Measurements from ENCODE around the gene CTBP2. TPM values are rescaled to one million over a fixed set of nuclear protein-coding genes. Genes with fewer than 3 reads are reported as not detected.

The CTBP2 gene
- polyA plus RNA-seq, 1 experiment: 72.9 TPM

DNA sequence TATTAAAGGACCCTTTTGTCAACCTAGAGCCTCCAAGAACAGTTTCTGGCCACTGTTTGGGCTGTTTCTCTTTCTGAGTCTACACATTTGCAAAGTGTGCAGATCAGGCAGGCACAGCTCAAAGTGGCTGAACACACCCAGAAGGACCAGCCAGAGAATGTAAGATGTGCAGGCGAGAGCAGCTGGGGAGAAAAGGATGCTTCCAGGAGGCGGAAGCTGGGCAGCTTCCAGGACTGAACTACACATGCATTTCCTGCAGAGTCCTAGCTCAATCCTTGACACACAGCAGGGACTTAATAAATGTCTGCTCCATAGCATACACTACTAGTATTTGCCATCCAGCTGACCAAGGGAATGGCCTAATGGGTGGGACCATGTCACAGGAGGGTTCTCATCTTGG is 70.9 kb downstream of the CTBP2 start:
- POLR2A ChIA-PET: no interaction called here
- CTCF ChIA-PET: interaction anchor here (0.8 to 1.1 kb wide), 2 partner anchors 14 to 27 kb away, joined by 3 read pairs; no protein-coding TSS in a partner anchor
- H3K36me3 ChIP-seq (ENCODE audit: control insufficient read depth, insufficient read depth, low read length): peaks cover 9% of the 10 kb centered on the region
- H3K4me3 ChIP-seq (ENCODE audit: low read depth, low read length): no peak overlapping the region
- TF ChIP-seq, protein P1, sequence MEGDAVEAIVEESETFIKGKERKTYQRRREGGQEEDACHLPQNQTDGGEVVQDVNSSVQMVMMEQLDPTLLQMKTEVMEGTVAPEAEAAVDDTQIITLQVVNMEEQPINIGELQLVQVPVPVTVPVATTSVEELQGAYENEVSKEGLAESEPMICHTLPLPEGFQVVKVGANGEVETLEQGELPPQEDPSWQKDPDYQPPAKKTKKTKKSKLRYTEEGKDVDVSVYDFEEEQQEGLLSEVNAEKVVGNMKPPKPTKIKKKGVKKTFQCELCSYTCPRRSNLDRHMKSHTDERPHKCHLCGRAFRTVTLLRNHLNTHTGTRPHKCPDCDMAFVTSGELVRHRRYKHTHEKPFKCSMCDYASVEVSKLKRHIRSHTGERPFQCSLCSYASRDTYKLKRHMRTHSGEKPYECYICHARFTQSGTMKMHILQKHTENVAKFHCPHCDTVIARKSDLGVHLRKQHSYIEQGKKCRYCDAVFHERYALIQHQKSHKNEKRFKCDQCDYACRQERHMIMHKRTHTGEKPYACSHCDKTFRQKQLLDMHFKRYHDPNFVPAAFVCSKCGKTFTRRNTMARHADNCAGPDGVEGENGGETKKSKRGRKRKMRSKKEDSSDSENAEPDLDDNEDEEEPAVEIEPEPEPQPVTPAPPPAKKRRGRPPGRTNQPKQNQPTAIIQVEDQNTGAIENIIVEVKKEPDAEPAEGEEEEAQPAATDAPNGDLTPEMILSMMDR (IDR thresholded peaks at IDR 0.05; ENCODE audit: insufficient read depth, low read depth, low read length): no peak
- H3K27me3 ChIP-seq (ENCODE audit: control insufficient read depth, insufficient read depth, low read length): no peaks in the 10 kb centered on the region
- no peak for DNase-seq (ENCODE audit: low read depth)

DNA sequence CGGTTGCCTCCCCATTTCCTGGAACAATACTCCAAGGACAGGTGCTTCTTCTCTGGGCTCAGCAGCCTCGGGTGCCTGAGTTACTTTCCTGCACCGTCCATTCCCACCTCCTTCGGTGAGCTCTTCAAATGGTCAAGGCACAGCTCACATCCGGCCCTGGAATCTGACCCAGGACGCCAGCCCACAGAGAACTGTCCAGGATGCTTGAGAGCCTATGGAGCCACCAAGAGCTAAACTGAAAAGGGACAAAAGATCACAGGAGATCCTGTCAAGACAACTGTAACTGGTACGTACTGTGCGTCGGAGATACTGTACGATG is 72.5 kb downstream of the CTBP2 start:
- TF ChIP-seq, protein P1 (IDR thresholded peaks at IDR 0.05; ENCODE audit: insufficient read depth, low read depth, low read length): no peak
- Histone ChIP-seq H3K4me3 (ENCODE audit: low read depth, low read length) (no peak overlapping the region), H3K27me3 (ENCODE audit: control insufficient read depth, insufficient read depth, low read length) (no peaks in the 10 kb centered on the region), H3K36me3 (ENCODE audit: control insufficient read depth, insufficient read depth, low read length) (peaks cover 9% of the 10 kb centered on the region)
- ChIA-PET CTCF (no interaction called here), POLR2A (no interaction called here)
- no peak for DNase-seq (ENCODE audit: low read depth)

DNA sequence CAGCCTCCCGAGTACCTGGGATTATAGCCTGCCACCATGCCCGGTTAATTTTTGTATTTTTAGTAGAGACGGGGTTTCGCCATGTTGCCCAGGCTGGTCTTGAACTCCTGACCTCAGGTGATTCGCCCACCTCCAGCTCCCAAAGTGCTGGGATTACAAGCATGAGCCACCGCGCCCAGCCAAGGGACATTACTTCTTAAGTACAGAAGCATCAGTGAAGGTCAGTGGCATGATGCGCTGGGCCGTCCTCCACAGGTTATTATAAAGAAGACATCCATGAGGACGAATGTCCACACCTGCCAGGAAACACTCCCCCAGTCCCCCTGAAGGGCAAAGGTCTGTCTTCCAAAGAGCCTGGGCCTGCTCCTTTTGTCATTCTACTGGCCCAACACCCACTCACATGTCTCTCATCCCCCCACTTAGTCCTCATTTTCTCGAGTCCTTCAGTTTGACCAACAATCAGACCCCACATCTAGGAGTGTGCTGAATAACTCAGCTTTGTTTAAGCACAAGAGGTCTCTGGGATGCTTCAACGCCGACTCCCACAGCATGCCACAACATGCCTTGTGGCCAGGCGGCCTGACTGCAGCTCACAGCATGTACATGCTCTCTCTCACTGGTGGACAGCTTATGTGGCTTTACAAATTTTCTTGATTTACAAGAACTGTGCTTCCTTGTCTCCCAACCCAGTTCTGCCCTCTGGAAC is 73.0 kb downstream of the CTBP2 start:
- ChIA-PET POLR2A (interaction anchor here (0.6 kb wide), 1 partner anchor 16 kb away, joined by 3 read pairs; no protein-coding TSS in a partner anchor), CTCF (no interaction called here)
- Histone ChIP-seq H3K27me3 (ENCODE audit: control insufficient read depth, insufficient read depth, low read length) (no peaks in the 10 kb centered on the region), H3K36me3 (ENCODE audit: control insufficient read depth, insufficient read depth, low read length) (peaks cover 10% of the 10 kb centered on the region), H3K4me3 (ENCODE audit: low read depth, low read length) (no peak overlapping the region)
- TF ChIP-seq, protein P1 (IDR thresholded peaks at IDR 0.05; ENCODE audit: insufficient read depth, low read depth, low read length): no peak
- DNase-seq (ENCODE audit: low read depth): no peak

DNA sequence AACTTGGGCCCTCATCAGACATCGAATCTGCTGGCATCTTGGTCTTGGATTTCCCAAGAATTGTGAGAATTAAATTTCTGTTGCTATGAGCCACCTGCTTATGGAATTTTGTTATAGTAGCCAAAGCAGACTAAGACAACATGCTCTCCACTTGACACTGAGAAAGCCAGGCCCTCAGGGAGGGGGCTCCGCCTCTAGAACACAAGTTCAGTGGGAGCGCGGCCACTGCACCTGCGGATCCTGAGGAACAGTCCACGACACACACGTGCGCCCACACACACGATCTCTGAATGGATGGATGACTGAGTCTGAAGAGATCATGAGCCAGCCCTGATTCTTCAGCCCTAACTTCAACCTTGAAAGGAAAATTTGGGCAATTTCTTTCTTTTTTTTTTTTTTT is 73.7 kb downstream of the CTBP2 start:
- POLR2A ChIA-PET: interaction anchor here (0.6 kb wide), 1 partner anchor 15 kb away, joined by 3 read pairs; no protein-coding TSS in a partner anchor
- CTCF ChIA-PET: no interaction called here
- Histone ChIP-seq H3K27me3 (ENCODE audit: control insufficient read depth, insufficient read depth, low read length) (no peaks in the 10 kb centered on the region), H3K36me3 (ENCODE audit: control insufficient read depth, insufficient read depth, low read length) (peaks cover 10% of the 10 kb centered on the region), H3K4me3 (ENCODE audit: low read depth, low read length) (no peak overlapping the region)
- TF ChIP-seq, protein P1 (IDR thresholded peaks at IDR 0.05; ENCODE audit: insufficient read depth, low read depth, low read length): no peak
- DNase-seq (ENCODE audit: low read depth): no peak

DNA sequence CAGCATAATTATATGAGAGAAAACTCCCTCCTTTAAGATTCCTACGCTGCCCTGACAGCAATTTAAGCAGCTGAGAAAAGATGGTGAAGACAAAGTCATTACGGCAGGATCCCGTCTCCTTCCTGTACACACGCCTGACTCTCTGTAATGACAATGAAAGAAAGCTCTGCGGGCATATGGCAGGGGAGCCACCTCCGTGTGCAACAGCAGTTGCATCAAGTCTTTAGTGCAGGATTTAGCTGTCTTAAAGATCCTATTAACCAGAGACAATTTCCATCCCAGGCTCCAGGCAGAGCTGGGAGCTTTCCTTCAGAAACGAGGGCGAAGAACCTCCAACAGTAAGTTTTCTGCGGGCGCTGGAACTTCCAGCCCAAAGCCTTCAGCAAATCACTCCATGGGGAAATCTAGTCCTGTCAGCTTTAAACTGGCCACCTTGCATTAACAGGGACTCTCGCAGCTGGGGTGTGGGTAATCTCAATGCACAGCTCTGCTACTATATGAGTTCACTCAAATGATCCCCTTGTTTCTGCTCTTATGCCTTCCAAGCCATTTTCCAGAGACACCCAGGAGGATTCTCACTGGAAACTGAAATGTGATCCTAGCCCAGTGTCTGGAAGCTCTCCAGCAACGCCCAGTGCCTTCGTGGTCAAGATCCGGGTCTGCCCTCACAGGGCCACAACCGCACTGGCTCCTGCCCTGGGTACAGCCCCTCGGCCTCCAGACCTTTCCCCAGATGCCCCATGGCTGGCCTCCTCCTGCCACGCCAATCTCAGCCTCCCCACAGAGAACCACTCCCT is 74.9 kb downstream of the CTBP2 start:
- ChIA-PET CTCF (interaction anchor here (1.0 to 1.4 kb wide), 2 partner anchors 10 to 53 kb away, joined by 3 to 4 read pairs; no protein-coding TSS in a partner anchor), POLR2A (no interaction called here)
- Histone ChIP-seq H3K27me3 (ENCODE audit: control insufficient read depth, insufficient read depth, low read length) (no peaks in the 10 kb centered on the region), H3K36me3 (ENCODE audit: control insufficient read depth, insufficient read depth, low read length) (peaks cover 10% of the 10 kb centered on the region), H3K4me3 (ENCODE audit: low read depth, low read length) (no peak overlapping the region)
- TF ChIP-seq, protein P1 (IDR thresholded peaks at IDR 0.05; ENCODE audit: insufficient read depth, low read depth, low read length): no peak
- DNase-seq (ENCODE audit: low read depth): no peak
